Esophagus muscularis mucosa (tissue), 3 donors: ENCODE data around the gene MYO1E.

ENCODE experiments used
- POLR2A ChIP-seq: fragments of 450-650 bp; IDR thresholded peaks from one replicate; pipeline ENCODE4 v1.6.1; 2017; ENCODE audit warnings: antibody characterized with exemption, moderate library complexity, mild to moderate bottlenecking, low read depth
- POLR2AphosphoS5 ChIP-seq, 2 donors: sonication (generic); formaldehyde crosslinking; IDR thresholded peaks; one replicate each; pipeline ENCODE4 v1.6.1; 2017; ENCODE audit warnings: antibody characterized with exemption in 2 of 2
- TF ChIP-seq, protein P1 (sequence below), 3 experiments: fragments of 200-600 bp in 2 of 3; fragments of 450-650 bp in 1 of 3; sonication (generic) in 2 of 3; IDR thresholded peaks; one replicate each; pipeline ENCODE4 v1.5.1; 2017 to 2019; ENCODE audit warnings: antibody characterized with exemption in 3 of 3, mild to moderate bottlenecking in 2 of 3, moderate library complexity in 1 of 3

DNA sequence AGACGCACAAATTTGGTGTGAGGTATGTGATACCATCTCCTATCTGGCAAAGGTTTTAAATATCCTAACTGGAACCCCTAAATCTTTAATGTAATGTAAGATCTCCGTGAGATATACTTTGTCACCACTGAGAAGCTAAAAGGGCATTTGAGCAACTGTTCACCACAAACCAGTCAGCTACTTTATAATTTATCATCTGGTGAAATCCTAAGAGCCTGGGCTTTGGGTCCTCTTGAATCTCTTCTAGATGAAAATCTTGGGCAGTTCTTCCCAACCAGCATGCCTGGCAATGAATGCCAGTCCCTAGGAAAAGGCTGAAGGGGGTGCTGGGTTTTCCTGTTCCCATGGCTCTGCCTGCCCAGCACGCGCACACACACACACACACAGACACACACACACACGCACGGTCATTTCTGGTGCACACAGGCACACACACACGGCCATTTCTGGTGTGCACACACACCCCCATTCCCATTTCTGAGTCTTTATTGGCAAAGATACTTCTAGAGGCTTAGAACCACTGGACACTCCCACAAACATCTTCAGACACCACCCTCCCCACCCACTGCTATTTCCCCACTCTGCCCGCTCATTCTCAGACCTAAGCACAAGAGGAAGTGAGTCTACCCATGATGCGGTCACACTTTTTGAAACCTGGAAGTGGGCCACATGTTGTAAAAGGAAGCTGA is 72.6 kb downstream of the MYO1E start:
- TF ChIP-seq, protein P1, sequence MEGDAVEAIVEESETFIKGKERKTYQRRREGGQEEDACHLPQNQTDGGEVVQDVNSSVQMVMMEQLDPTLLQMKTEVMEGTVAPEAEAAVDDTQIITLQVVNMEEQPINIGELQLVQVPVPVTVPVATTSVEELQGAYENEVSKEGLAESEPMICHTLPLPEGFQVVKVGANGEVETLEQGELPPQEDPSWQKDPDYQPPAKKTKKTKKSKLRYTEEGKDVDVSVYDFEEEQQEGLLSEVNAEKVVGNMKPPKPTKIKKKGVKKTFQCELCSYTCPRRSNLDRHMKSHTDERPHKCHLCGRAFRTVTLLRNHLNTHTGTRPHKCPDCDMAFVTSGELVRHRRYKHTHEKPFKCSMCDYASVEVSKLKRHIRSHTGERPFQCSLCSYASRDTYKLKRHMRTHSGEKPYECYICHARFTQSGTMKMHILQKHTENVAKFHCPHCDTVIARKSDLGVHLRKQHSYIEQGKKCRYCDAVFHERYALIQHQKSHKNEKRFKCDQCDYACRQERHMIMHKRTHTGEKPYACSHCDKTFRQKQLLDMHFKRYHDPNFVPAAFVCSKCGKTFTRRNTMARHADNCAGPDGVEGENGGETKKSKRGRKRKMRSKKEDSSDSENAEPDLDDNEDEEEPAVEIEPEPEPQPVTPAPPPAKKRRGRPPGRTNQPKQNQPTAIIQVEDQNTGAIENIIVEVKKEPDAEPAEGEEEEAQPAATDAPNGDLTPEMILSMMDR (IDR thresholded peaks at IDR 0.05) = no peak
- TF ChIP-seq POLR2A (no peak), POLR2AphosphoS5 (IDR thresholded peaks at IDR 0.05) (peak; percentile 50 to 64)
